Glomerular visceral epithelial cell (primary cell): ENCODE data around the gene CARHSP1.
"Not testable (repeated sequence)": the region's sequence is repeated elsewhere in the genome, so short reads cannot be mapped to it uniquely, and the experiment has no call there.

Source experiments
- DNase-seq: peaks from one replicate; pipeline ENCODE4 v3.0.0-alpha.2; 2016; ENCODE audit errors: extremely low spot score

The CARHSP1 gene

DNA sequence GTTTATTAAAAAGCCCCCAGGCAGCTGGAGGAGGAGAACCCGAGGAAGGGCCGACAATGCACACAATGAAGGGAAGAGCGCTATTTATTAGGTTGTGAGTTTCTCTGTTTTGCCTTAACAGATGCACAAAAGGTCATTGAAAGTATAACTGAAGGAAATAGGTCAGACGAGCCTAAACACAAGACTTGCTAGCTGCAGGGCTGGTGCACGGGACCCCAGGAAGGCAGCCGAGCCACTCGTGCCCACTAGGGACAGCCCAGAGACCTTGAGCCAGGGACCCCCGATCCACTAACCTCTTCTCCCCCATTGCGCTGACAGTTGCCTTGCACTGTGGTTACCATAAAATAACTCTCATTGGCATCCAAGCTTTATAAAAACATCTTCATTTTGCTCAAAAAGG, 24.6 kb upstream of the CARHSP1 start:
- DNase-seq = no peak

DNA sequence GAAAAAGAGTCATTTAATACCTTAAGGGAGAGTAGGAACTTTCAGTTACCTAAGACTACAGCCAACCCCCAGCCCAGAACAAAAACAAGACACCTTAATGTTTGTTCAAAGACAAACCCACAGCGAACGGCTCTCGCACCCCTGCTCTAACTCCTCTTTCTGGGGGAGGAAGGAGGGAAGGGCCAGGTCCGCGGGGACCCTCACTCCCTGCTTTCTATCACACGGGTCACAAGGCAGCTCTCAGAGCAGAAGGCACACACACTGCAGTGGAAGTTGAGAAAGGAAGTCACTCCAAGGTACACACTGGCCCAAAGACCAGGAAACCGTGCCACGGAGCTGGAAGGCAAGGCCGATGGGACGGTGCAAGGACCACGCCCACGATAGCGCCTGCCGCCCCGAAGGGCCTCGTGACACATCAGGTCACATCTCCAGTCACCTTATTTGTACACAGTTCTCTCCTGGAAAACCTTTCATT, 23.3 kb upstream of the CARHSP1 start:
- no peak for DNase-seq

DNA sequence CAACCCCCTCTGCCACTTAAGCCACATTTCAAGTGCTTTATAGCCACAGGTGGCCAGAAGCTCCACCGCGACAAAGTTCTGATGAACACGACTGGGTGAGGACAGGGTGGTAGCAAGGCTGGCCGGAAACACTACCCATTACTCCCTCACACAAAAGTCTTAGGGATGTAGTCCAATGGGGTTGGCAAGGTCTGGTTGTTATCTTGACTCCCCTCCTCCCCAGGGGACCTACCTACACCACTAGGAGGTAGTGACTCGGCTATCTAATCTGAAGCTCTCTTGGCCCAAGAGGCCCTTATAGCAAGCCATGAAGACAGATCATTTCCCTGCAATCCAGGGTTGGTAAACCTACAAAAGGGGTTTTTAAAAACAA, 21.7 kb upstream of the CARHSP1 start:
- no peak for DNase-seq

GRCh38 chr16:8889893-8890548, 21.2 kb upstream of the CARHSP1 start:
- DNase-seq = no peak

GRCh38 chr16:8888951-8889892, 20.4 kb upstream of the CARHSP1 start:
- DNase-seq = no peak

GRCh38 chr16:8887952-8888560, 19.2 kb upstream of the CARHSP1 start:
- DNase-seq = peak; percentile 66

GRCh38 chr16:8887431-8887765, 18.6 kb upstream of the CARHSP1 start:
- no peak for DNase-seq

DNA sequence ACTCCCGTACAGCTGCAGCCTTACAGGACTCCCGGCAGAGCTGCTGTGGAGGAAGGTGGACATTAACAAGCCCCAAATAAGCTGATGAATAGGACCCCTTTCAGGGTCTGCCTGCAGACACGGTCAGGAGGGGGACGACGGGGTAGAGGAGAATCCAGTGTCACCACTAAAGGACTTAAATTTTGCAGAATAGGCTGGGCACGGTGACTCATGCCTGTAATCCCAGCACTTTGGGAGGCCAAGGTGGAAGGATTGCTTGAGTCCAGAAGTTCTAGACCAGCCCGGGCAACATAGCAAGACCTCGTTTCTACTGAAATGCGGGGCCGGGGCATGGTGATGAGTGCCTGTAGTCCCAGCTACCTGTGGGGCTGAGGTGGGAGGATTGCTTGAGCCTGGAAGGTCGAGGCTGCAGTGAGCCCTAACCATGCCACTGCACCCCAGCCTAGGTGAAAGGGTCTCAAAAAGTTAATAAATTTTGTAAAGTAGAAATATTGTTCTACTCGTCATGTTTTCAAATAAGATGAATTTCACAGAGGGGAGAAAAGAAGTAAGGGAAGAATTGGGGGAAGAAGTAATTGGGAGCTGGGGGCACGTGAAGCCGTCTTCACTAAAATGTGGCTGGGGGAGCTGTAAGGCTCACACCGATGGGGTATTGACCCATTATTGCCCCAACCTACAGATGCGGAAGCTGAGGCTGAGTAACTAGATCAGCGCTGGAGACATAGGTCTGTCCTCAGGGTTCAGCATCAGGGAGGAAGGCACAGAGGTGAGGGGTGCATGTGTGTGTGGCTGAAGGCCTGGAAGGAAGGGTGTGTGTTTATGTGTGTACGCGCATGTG, 18.0 kb upstream of the CARHSP1 start:
- no peak for DNase-seq

GRCh38 chr16:8885674-8886592, 17.1 kb upstream of the CARHSP1 start:
- peak; percentile 71 for DNase-seq

DNA sequence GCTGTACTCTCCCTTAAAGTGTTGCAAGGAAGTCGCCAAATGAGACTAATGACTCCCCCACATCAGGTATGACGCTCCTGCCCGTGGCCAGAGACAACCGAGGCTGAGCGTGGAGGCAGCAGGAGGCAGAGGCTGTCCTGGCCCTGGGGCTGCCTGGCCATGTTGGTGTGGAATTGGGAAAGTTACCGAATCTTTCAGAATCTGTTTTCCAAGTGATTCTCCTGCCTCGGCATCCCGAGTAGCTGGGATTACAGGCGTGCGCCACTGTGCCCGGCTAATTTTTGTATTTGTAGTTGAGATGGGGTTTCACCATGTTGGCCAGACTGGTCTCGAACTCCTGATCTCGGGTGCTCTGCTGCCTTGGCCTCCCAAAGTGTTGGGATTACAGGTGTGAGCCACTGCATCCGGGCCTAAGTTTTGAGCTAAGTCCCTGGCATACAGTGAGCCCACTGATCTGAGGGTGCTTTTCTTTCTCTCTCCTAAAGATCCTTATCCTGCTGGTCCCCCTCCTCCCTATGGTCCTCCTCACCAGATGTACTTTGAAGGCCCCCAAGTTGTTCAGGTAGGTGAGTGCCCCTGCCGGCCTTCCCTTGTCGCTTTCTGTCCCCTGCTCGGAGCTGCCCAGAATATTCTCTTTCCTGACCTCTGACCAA, 14.0 kb upstream of the CARHSP1 start:
- DNase-seq = no peak

- no peak for DNase-seq
Observed at GRCh38 chr16:8882041-8882617, 13.3 kb upstream of the CARHSP1 start, which contains the start of gene LITAFD. LITAFD (plus strand) TSS chr16:8882351; CDS start chr16:8884356, 2,005 bp downstream.

DNA sequence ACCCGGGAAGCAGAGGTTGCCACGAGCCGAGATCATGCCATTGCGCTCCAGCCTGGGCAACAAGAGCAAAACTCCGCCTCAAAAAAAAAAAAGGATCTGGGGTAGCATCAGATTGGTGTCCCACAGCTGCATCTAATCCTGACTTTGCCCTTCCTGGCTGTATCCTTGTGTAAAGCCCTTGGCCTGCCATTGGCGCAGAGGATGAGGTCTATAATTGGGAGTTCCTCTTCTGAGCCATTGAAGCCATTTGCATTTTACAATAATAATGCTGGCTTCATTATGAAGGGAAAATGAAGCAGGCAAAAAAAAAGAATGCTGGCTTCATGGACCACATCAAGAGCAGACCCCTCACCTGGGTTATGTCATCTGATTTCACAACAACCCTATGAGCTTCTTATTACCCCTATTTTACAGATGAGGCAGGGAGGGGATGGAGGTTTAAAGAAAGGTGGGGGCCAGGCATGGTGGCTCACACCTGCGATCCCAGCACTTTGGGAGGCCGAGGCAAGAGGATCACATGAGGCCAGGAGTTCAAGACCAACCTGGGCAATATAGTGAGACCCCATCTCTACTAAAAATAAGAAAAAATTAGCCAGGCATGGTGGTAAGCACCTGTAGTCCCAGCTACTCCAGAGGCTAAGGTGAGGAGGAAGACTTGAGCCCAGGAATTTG, 12.2 kb upstream of the CARHSP1 start:
- no peak for DNase-seq

DNA sequence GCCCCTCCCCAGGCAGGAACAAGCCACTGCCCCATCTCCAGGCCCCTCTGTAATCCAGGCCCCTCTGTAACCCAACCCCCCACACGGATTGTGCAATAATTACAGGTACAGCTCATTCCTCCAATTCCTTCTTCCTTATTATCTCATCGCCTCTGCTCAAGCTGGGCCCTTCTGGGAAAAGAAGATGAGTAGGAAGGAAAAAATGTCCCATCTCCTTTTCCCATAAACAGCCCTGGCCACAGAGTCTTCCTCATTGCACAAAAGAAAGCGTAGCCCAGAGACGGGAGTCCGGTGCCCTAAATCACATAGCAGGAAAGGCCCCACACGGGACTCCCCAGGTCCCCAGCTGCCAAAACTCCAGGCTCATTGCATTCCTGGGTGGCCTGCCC, 9.7 kb upstream of the CARHSP1 start:
- peak; percentile 89 for DNase-seq

DNA sequence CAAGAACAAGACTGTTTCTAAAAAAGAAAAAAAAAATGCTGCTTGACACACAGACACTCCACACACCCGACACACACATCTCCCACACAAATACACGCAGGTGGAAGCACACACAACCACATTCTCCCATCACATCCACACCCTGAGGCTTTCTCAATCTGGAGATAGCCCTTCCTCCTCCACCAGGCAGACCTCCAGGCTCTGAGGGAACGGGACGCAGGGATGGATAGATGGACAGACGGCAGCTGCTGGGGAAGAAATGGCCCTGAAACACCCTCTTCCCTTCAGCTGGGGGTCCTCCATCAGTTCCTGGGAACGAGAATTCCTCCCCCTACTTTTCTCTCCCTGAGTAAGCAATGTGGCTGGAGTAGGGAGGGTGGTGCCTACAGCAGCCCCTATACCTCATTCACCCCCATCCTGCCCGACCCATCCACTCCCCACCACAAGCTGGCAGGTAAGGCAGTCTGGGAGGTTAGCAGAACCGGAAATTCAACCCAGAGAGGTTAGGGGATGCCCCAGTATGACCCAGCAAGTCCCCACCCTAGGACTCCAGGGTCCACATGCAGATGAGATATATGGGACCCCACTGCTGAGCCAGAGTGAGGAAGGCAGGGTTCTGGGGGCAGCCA, 9.2 kb upstream of the CARHSP1 start:
- DNase-seq = no peak

- not testable (repeated sequence) for DNase-seq
Observed at GRCh38 chr16:8875317-8875716, 6.5 kb upstream of the CARHSP1 start.

DNA sequence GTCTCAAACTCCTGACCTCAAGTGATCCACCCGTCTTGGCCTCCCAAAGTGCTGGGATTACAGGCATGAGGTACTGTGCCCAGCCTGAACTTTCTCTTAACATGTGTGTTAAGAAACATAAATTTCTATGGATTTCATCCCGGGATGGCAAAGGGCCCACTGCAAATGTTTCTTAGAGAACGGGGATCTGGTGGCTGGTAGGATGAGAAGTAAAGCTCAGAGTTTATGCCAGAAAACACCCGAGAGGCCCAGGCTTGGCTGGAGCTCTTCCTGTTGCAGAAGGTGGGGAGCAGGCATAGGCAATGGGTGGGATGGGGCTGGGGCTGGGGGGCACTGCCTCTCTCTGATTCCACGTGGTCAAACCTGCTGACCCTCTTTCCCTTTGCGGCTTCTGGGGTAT, 5.6 kb upstream of the CARHSP1 start:
- no peak for DNase-seq

- not testable (repeated sequence) for DNase-seq
Observed at GRCh38 chr16:8873866-8874195, 5.0 kb upstream of the CARHSP1 start.

DNA sequence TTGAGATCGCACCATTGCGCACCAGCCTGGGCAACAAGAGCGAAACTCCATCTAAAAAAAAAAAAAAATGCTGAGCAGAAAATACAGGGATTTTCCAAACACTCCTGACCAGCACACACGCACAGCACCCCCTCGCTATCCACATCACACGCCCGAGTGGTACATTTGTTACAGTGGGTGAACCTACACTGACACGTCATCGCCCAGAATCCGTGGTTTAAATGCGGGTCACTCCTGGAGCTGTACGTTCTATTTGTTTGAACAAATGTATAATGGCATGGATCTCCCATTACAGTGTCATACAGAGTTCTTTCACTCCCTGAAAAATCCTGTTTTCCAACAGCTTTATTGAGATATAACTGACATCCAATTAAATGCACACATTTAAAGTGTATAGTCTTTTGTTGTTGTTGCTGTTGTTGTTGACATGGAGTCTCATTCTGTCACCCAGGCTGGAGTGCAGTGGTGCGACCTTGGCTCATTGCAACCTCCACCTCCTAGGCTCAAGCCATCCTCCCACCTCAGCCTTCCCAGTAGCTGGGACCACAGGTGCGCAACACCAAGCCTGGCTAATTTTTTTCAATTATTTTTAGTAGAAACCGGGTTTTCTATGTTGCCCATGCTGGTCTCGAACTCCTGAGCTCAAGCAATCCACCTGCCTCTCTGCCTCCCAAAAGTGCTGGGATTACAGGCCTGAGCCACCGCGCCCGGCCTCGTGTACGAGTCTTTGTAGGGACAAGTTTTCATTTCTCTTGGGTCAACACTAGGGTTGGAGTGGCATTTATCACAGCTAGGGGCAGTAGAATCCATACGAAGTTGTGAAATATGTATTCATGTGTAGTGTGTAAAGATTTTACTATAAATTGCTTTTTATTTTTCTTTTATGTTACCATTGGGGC, 4.4 kb upstream of the CARHSP1 start:
- DNase-seq = peak; percentile 83
